Left renal cortex interstitium (tissue), 4 donors: Measurements from ENCODE around the gene AHR. TPM values are rescaled to one million over a fixed set of nuclear protein-coding genes. Genes with fewer than 3 reads are reported as not detected.
"Not testable (repeated sequence)": the region's sequence is repeated elsewhere in the genome, so short reads cannot be mapped to it uniquely, and the experiment has no call there.

Source experiments
- DNase-seq, 4 donors: peaks; one replicate each; pipeline ENCODE4 v3.0.0-alpha.2; 2013; ENCODE audit warnings: low read depth in 4 of 4, low spot score in 2 of 4, missing footprints in 1 of 4
- polyA plus RNA-seq, 4 donors: library from polyadenylated mRNA; unstranded; fragments of 120-200 nt; gene quantifications; one replicate each; pipeline ENCODE4 v1.2.1, GENCODE V29; 2013; ENCODE audit not compliant: insufficient read length in 4 of 4

The AHR gene
- polyA plus RNA-seq, 4 donors, result 29.5 to 55.8 (median 33.5) TPM

- DNase-seq, result no peak
Measured at GRCh38 chr7:17371671-17372524, 73.4 kb downstream of the AHR start.

GRCh38 chr7:17374157-17374556 lies 75.7 kb downstream of the AHR start:
- no peak for DNase-seq

DNA sequence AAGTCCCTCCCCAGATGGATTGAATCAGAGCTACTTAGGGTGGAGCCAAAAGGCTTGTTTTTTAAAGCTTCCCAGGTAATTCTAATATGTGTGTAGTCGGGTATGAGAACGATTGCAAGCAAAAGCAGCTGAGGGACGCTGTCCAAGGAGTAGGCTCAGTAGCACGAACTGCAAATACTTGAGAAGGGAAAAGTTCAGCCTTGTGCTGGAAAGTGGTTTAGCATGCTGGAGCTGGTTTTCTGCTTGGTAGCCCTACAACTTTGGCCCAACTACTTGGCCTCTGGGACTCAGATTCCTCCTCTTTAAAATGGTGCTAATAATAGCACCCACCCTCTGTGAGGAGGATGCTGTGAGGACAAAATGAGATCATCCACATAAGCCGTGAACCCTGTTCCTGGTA lies 76.2 kb downstream of the AHR start:
- no peak for DNase-seq

DNA sequence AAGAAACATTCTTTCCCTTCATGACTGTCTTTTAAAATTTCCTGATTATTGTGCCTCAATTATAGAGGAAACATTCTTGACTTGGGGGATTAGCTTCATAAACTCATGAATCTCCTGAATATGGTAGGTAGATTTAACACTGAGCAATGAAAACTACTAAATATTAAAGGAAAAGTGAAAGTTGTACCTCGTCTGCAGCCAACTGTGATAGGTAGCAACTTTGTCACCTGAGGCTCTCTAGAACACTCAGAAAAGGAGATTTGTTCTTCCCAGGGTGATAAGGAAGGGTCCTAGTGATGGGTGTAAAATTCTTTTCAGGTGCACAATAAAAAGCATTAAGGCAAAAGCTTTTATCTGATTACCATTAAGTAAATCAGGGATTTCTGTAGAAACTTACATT lies 78.1 kb downstream of the AHR start:
- no peak for DNase-seq

- no peak for DNase-seq
Measured at GRCh38 chr7:17380736-17381662, 82.5 kb downstream of the AHR start.

DNA sequence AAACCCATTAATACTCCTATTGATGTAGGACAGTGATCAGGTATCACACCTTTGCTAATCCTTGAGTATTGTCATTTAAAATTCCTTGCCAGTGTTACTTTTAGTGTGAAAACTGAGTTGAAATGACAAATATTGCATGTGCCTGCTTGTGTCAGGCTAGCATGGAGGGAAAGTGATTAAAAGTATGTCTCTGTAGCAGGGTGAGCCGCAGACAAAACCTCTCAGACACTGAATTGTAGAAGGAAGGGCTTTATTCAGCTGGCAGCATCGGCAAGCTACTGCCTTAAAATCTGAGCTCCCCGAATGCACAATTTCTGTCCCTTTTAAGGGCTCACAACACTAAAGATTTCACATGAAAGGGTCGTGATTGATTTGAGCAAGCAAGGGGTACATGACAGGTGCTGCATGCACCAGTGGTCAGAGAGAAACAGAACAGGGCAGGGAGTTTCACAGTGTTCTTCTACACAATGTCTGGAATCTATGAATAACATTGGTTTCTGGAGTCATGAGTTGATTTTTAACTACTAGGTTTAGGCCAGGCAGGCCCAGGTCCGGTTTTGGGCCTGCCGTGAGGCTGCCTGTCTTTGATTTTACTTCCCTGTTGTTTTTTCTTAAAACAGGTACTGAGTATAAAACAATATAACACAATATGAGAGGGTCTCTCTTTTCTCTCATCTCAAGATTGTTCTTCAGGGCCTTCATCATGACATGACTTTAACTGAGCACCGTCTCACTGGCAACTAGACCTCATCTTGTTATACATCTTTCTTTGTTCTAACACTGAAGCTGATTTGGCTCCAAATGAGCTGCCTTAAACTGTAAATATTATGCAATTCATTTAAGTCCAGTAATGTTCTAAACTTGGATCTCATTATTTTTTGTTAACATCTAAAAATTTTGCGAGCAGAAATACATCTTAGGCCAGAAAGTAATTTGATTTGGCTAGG lies 84.2 kb downstream of the AHR start:
- DNase-seq, result not testable (repeated sequence)

GRCh38 chr7:17384400-17384799 lies 85.9 kb downstream of the AHR start:
- no peak for DNase-seq

DNA sequence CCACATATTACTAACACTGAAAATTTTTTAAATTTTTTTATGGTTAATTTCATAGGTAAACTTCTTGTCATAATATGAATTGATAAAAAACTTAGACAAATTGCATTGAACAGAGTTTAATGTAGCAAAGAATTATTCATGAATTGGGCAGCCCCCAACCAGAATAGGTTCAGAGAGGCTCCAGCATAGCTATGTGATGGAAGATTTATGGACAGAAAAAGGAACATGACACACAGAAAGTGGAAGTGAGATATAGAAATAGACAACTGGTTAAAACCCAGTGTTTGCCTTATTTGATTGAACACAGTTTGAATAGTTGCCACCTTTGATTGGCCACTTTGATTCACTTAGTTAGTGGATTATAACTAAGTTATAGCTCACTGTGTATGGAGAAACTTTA lies 87.2 kb downstream of the AHR start:
- no peak for DNase-seq

- DNase-seq, result no peak
Measured at GRCh38 chr7:17390392-17390791, 91.9 kb downstream of the AHR start.

GRCh38 chr7:17391366-17391765 lies 92.9 kb downstream of the AHR start:
- DNase-seq, result no peak

DNA sequence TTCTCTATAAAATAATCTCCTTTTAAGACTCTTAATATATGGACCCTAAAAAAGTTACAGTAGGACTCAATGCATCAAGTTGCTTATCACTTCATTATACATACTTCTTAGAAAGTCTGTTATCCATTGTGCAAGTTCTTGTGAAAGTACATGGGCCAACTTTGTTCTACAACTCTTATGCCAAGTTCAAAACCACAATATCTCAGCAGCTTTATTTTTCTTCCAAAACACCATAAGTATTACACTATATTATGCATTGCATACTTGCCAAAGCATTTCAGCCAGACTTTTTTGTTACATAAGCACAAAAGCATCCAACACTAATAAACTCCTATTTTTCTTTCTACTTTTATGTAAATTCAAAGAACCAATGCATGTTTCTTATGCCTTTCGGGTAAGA lies 94.4 kb downstream of the AHR start:
- no peak for DNase-seq

DNA sequence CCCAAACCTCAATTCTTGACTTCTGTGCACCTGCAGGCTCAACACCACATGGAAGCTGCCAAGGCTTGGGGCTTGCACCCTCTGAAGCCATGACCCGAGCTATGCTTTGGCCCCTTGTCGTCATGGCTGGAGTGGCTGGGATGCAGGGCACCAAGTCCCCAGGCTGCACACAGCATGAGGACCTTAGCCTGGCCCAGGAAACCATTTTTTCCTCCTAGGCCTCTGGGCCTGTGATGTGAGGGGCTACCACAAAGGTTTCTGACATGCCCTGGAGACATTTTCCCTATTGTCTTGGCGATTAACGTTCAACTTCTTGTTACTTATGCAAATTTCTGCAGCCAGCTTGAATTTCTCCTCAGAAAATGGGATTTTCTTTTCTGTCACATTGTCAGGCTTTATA lies 96.1 kb downstream of the AHR start:
- DNase-seq, result not testable (repeated sequence)
